GM18502 (cell line): ENCODE data around the gene HNRNPUL2.
"Not testable (repeated sequence)": the region's sequence is repeated elsewhere in the genome, so short reads cannot be mapped to it uniquely, and the experiment has no call there.

Source experiments
- ATAC-seq: cut with Tn5 transposase; IDR thresholded peaks from one replicate; pipeline ENCODE4 v1.9.1; 2021; ENCODE audit warnings: mild to moderate bottlenecking; ENCODE audit not compliant: unreplicated experiment, poor library complexity

The HNRNPUL2 gene

DNA sequence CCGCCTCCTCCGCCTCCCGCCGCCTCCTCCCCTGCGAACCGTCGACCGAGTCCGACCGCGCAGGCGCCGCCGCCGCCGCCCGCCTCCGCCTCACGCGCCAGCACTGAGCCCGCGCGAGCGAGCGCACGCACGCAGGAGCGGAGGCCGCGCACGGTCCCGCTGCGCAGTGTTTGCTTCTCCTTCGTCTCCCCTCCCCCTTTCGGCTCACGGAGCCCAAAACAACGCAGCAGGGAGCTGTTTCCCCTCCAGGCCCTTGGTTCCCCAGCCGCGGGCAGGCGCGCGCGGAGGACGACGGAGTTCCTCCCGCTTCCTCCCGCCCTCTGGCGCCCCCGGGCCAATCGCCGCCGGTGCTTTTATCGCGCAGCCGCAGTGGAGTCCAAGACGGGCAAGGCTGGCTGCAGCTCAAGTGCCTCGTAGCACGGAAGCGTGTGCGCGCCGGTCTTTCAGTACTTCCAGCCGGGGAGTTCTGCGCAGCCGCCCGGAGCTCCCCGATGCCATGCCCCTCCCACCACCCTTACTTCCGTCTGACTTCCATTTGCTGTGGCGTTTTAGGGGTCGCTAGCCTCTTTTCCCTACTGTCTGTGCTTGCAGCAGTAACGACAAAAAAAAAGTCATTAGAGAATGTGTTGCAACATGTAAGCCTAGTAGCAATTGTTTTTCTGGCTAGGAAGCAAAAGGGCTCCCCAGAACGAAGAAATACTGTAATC is at the start of gene HNRNPUL2:
TSS of gene HNRNPUL2 (minus strand) at position 293 of the 707 bp plus-strand sequence. CDS start 301 bp downstream, outside the sequence.
- ATAC-seq, result peak; percentile 73

- no peak for ATAC-seq
Observed at GRCh38 chr11:62775646-62776045, 48.4 kb upstream of the HNRNPUL2 start.

DNA sequence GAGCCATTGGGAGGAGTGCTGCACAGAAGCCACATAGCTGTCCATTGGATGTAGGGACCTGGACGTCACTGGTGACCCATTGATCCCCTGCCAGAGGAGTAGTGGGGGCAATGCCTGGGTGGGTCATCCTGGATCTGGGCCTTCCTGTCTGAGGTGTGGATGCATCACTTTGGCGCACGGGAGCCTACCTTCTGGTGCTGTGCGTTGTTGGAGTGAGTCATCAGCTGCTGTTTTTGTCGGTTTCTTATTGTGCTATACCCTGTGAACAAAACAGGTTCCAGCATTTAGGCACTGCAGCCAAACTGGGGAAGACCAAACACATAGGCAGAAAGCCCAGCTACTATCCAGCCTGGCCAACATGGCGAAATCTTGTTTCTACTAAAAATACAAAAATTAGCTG is 47.1 kb upstream of the HNRNPUL2 start:
- ATAC-seq, result no peak

GRCh38 chr11:62771144-62772021 is 44.1 kb upstream of the HNRNPUL2 start, which contains the start of gene TAF6L:
Gene TAF6L, plus strand, starts transcription at chr11:62771396. Its CDS starts 4,388 bp downstream, at chr11:62775784.
- peak; percentile 80 for ATAC-seq

GRCh38 chr11:62770778-62771143 is 43.5 kb upstream of the HNRNPUL2 start:
- no peak for ATAC-seq

GRCh38 chr11:62760867-62761227 is 33.6 kb upstream of the HNRNPUL2 start:
- ATAC-seq, result not testable (repeated sequence)

DNA sequence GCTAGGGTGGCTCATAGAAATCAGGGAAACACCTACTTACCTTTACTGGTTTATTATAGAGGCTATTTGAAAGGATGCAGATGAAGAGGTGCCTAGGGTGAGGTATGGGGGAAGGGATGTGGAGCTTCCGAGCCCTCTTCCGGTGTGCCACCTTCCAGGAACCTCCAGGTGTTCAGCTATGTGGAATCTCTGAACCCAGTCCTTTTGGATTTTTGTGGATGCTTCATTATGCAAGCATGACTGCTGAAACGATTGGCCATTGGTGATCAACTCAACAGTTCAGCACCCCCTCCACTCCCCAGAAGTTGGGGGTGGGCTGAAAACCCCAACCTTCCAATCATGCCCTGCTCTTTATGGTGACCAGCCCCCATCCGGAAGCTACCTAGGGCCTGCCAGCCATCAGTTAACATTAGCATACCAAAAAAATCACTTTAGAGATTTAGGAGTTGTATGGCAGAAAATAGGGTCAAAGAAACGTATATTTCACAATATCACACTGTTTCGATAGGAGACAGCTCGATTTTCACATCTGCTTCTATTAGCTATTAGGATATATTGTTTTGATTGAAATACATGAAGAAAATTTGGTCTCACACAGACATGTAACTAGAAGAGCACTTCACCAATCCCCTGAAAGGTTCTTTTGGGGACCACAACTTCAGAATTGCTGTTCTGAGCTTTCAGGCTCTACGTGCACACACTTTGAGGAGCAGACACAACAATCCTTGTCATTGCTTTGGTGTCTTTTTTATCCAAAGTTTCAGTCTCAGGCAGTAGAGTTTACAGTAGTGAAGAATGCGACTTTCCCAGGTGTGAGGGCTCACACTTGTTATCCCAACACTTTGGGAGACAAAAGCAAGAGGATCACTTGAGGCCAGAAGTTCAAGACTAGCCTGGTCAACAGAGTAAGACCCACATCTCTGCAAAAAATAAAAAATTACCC is 30.9 kb upstream of the HNRNPUL2 start:
- ATAC-seq, result no peak

DNA sequence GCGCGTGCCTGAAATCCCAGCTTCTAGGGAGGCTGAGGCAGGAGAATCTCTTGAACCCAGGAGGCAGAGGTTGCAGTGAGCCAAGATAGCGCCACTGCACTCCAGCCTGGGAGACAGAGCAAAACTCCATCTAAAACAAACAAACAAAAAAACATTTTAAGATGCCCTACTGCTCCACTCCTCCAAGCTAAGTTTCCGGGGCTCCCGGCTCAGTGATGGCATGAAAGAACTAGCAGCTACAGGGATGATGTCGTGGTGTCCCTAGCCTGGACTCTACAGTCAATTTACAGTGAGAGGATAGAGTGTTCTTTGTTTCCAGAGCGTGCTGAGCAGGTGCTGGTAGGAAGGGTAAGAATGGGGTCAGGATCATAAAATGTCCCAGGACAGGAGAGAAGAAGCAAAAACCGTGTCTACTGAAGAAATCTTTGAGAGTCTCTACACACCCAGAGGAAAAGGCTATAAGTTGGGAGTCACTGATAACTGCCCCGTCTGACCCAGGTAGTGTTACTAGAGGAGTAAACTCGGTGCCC is 27.9 kb upstream of the HNRNPUL2 start:
- ATAC-seq, result no peak

GRCh38 chr11:62753736-62754603 is 26.7 kb upstream of the HNRNPUL2 start, which contains the start of gene ZBTB3:
Gene ZBTB3, minus strand, starts transcription at chr11:62754160. Its CDS starts 496 bp downstream, at chr11:62753664.
- ATAC-seq, result peak; percentile 97

DNA sequence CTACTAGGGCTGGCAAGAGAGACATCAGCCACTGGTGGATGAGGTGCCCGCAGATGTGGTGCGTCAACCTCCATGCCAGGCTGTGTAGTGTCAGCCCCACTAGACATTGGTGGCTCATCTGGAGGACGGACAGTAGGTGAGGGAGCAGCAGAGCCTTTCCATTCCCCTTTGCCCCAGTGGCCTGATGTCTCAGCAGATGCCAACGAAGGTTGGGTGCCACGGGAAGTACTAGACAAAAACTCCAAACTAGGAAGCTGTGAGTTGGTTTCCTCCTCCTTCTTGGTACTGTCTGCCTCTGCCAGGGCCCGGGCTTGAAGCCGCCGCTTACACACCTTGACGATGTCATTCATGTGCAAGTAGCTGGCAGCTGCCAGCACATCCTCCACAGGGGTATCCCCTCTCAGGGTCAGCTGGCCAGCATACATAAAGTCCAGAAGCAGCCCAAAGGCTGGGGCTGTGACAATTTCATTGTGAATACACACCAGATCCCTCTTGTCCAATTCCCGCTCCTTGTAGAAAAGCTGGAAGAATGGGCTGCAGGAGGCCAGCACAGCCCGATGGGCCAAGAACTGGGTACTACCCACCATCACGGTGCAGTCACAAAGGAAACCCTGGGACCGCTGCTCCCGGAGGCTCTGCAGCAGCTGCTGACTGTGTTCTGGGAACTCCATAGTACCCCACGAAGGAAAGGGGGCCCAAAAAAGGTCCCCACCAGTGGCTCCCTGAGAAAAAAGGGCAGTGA is 25.9 kb upstream of the HNRNPUL2 start:
- no peak for ATAC-seq

GRCh38 chr11:62752177-62752785 is 25.0 kb upstream of the HNRNPUL2 start:
- ATAC-seq, result no peak

DNA sequence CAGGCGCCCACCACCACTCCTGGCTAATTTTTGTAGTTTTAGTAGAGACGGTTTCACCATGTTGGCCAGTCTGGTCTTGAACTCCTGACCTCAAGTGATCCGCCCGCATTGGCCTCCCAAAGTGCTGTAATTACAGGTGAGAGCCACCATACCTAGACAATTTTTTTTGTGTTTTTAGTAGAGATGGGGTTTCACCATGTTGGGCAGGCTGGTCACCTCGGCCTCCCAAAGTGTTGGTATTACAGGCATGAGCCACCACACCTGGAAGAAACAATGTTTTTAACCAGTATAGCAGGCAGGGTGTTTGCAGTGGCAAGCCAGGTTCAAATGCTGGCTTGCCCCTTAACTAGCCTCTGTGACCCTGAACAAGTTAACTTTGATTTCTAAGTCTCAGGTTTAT is 22.7 kb upstream of the HNRNPUL2 start:
- ATAC-seq, result not testable (repeated sequence)

GRCh38 chr11:62747475-62748160 is 20.4 kb upstream of the HNRNPUL2 start:
- no peak for ATAC-seq

GRCh38 chr11:62737196-62737595 is 9.9 kb upstream of the HNRNPUL2 start:
- ATAC-seq, result no peak

- no peak for ATAC-seq
Observed at GRCh38 chr11:62732830-62733229, 5.6 kb upstream of the HNRNPUL2 start.

DNA sequence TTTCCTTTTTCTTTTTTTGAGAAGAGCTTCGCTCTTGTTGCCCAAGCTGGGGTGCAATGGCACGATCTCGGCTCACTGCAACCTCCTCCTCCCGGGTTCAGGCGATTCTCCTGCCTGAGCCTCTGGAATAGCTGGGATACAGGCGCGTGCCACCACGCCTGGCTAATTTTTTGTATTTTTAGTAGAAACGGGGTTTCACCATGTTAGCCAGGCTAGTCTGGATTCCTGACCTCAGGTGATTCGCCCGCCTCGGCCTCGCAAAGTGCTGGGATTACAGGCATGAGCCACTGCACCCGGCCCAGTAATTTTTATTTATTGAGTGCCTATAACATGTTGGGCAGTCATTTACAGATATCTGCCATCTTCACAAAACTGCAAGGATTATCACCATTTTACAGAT is 2.8 kb upstream of the HNRNPUL2 start:
- not testable (repeated sequence) for ATAC-seq
